GM20431 (cell line): Measurements from ENCODE around the gene ZNF641.
"Not testable (repeated sequence)": the region's sequence is repeated elsewhere in the genome, so short reads cannot be mapped to it uniquely, and the experiment has no call there.

ENCODE experiments used
- in situ Hi-C: fragments of 300-500 bp; cut with MseI, MboI; formaldehyde crosslinking; loops from one replicate; pipeline ENCODE4 v1.15.0; 2020; ENCODE audit warnings: low sequenced_read_pairs; ENCODE audit not compliant: unreplicated experiment

ZNF641 gene

GRCh38 chr12:48336564-48336963, 14.2 kb downstream of the ZNF641 start:
- in situ Hi-C loops: no loop called here

GRCh38 chr12:48336061-48336460, 14.7 kb downstream of the ZNF641 start:
- in situ Hi-C loops: no loop called here

- in situ Hi-C loops: no loop called here
Observed at GRCh38 chr12:48334808-48335207, 15.9 kb downstream of the ZNF641 start.

- in situ Hi-C loops: not testable (repeated sequence)
Observed at GRCh38 chr12:48333680-48334079, 17.0 kb downstream of the ZNF641 start.

GRCh38 chr12:48331399-48331798, 19.3 kb downstream of the ZNF641 start:
- in situ Hi-C loops: no loop called here

GRCh38 chr12:48329199-48329939, 21.4 kb downstream of the ZNF641 start:
- in situ Hi-C loops: no loop called here

GRCh38 chr12:48316491-48316890, 34.2 kb downstream of the ZNF641 start:
- in situ Hi-C loops: no loop called here

GRCh38 chr12:48311313-48311712, 39.4 kb downstream of the ZNF641 start:
- in situ Hi-C loops: no loop called here

- in situ Hi-C loops: no loop called here
Observed at GRCh38 chr12:48307269-48307668, 43.5 kb downstream of the ZNF641 start.

- in situ Hi-C loops: no loop called here
Observed at GRCh38 chr12:48305190-48305589, 45.5 kb downstream of the ZNF641 start.

GRCh38 chr12:48302161-48302911, 48.4 kb downstream of the ZNF641 start:
- in situ Hi-C loops: no loop called here

GRCh38 chr12:48300774-48301173, 49.9 kb downstream of the ZNF641 start:
- in situ Hi-C loops: no loop called here

- in situ Hi-C loops: no loop called here
Observed at GRCh38 chr12:48296586-48297282, 54.0 kb downstream of the ZNF641 start.

- in situ Hi-C loops: no loop called here
Observed at GRCh38 chr12:48292040-48292439, 58.7 kb downstream of the ZNF641 start.

- in situ Hi-C loops: no loop called here
Observed at GRCh38 chr12:48291511-48291910, 59.2 kb downstream of the ZNF641 start.

GRCh38 chr12:48288387-48289268, 62.1 kb downstream of the ZNF641 start:
- in situ Hi-C loops: no loop called here
